DOHH2 (cell line): ENCODE measurements around the gene MICU2.

Experiments used
- EZH2phosphoT487 ChIP-seq: fragments of 200-600 bp; sonication (generic); IDR thresholded peaks from 2 replicates; pipeline ENCODE4 v1.6.1; 2017; ENCODE audit warnings: borderline replicate concordance, mild to moderate bottlenecking, antibody characterized with exemption, low read length, moderate library complexity, mixed read lengths
- TF ChIP-seq, protein P1 (sequence below): fragments of 200-600 bp; sonication (generic); IDR thresholded peaks from one replicate; pipeline ENCODE4 v1.5.1; 2014; ENCODE audit warnings: antibody characterized with exemption, mild to moderate bottlenecking, low read depth, low read length; ENCODE audit not compliant: poor library complexity, severe bottlenecking

DNA sequence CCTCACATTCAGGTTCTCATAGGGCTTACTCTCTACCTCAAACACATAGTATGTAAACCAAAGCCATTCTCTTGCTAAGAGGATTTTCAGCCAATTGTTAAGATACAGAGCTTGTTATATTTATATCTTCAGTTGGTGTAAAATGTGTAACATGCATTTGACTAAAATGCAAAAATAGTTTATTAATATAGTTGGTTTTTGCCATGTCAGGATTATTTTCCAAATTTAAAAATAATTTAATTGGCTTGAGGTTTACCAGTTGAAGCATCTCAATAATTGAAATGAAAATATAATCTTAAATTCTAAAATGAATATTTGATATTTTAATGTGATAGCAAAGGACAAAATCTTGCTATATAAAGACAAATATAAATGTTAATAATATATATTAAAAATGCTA lies 7.2 kb downstream of the MICU2 start:
- TF ChIP-seq, protein P1, sequence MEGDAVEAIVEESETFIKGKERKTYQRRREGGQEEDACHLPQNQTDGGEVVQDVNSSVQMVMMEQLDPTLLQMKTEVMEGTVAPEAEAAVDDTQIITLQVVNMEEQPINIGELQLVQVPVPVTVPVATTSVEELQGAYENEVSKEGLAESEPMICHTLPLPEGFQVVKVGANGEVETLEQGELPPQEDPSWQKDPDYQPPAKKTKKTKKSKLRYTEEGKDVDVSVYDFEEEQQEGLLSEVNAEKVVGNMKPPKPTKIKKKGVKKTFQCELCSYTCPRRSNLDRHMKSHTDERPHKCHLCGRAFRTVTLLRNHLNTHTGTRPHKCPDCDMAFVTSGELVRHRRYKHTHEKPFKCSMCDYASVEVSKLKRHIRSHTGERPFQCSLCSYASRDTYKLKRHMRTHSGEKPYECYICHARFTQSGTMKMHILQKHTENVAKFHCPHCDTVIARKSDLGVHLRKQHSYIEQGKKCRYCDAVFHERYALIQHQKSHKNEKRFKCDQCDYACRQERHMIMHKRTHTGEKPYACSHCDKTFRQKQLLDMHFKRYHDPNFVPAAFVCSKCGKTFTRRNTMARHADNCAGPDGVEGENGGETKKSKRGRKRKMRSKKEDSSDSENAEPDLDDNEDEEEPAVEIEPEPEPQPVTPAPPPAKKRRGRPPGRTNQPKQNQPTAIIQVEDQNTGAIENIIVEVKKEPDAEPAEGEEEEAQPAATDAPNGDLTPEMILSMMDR: no peak
- TF ChIP-seq EZH2phosphoT487: no peak
